ENCODE measurements around the gene CCND1.

CCND1 gene

DNA sequence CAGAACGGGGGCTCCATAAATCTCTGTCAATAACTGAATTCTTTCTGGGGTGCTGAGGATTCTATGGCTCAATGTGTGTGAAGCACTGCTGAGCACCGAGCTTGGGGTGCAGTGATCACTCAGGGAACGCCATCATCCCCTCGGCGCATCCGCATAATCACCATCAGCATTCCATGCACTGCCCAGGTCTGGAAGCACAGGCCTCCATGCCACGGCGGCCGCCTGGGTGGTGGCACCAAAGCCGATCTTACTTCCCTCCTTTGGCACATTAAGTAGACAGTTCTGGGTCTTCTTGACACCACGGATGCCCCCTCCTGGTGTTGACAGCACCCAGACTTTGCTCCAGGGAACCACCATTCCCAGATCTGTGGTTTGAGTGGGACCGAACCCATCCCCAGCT is 18.6 kb downstream of the CCND1 start:
- Histone ChIP-seq H3K9me3 (ENCODE audit: control insufficient read depth in 1 of 2, low read length in 2 of 2) (no peaks in the 10 kb centered on the region), H3K27ac (ENCODE audit: low read depth, low read length) (no peak overlapping the region), H3K27me3 (ENCODE audit: control insufficient read depth in 1 of 2, insufficient read depth in 2 of 2, low read length in 2 of 2) (no peaks in the 10 kb centered on the region), H3K9ac (ENCODE audit: low read depth in 1 of 2, low read length in 2 of 2) (no peak overlapping the region), H3K4me1 (ENCODE audit: control insufficient read depth in 1 of 2, insufficient read depth in 2 of 2, low read length in 2 of 2) (no peaks in the 10 kb centered on the region), H3K36me3 (ENCODE audit: control insufficient read depth in 1 of 2, insufficient read depth in 2 of 2, low read length in 2 of 2) (peaks cover 3 to 16% of the 10 kb centered on the region in 2 donors), H3K4me3 (ENCODE audit: low read depth in 1 of 2, low read length in 2 of 2) (no peak overlapping the region)

- Histone ChIP-seq H3K27me3 (ENCODE audit: control insufficient read depth in 1 of 2, insufficient read depth in 2 of 2, low read length in 2 of 2) (no peaks in the 10 kb centered on the region), H3K36me3 (ENCODE audit: control insufficient read depth in 1 of 2, insufficient read depth in 2 of 2, low read length in 2 of 2) (peaks cover 3 to 21% of the 10 kb centered on the region in 2 donors), H3K9ac (ENCODE audit: low read depth in 1 of 2, low read length in 2 of 2) (no peak overlapping the region), H3K9me3 (ENCODE audit: control insufficient read depth in 1 of 2, low read length in 2 of 2) (no peaks in the 10 kb centered on the region), H3K4me3 (ENCODE audit: low read depth in 1 of 2, low read length in 2 of 2) (no peak overlapping the region), H3K27ac (ENCODE audit: low read depth, low read length) (no peak overlapping the region), H3K4me1 (ENCODE audit: control insufficient read depth in 1 of 2, insufficient read depth in 2 of 2, low read length in 2 of 2) (no peaks in the 10 kb centered on the region)
These were observed 19.1 kb downstream of the CCND1 start for GRCh38 chr11:69660001-69660500.

GRCh38 chr11:69661413-69661715 is 20.4 kb downstream of the CCND1 start:
- Histone ChIP-seq H3K4me3 (ENCODE audit: low read depth in 1 of 2, low read length in 2 of 2) (no peak overlapping the region), H3K4me1 (ENCODE audit: control insufficient read depth in 1 of 2, insufficient read depth in 2 of 2, low read length in 2 of 2) (no peaks in the 10 kb centered on the region), H3K27ac (ENCODE audit: low read depth, low read length) (no peak overlapping the region), H3K9me3 (ENCODE audit: control insufficient read depth in 1 of 2, low read length in 2 of 2) (no peaks in the 10 kb centered on the region), H3K36me3 (ENCODE audit: control insufficient read depth in 1 of 2, insufficient read depth in 2 of 2, low read length in 2 of 2) (peaks cover 3 to 25% of the 10 kb centered on the region in 2 donors), H3K9ac (ENCODE audit: low read depth in 1 of 2, low read length in 2 of 2) (no peak overlapping the region), H3K27me3 (ENCODE audit: control insufficient read depth in 1 of 2, insufficient read depth in 2 of 2, low read length in 2 of 2) (no peaks in the 10 kb centered on the region)

DNA sequence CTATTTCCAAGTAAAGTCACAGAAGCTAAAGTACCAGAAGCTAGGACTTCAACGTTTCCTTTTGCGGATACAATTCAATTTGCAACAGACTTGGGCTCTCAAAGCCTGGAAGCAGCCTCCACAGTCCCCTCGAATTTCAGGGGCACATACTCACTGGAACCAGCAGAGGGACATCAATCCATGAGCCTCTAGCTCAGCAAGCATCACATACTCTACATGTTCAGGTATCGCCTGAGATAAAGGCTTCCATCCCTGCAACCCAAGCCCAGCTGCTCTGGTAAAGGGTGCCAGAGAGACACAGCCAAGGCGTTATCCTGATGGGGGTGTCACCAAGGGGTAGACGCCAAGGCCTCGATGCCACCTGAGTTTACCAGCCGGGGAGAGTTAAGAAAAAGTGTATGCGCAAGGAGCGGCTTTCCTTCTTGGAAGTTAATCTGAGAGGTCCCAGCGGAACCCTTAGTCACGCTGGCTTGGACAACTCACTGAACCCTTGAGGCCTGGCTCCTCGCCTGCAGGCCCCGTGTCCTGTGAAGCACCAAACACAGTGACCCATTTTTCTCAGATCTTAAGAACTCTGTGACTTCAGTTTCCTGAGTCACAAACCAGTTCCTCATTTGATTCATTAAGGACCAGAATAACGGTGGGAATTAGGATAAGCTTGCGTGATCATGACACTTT is 21.2 kb downstream of the CCND1 start:
- Histone ChIP-seq H3K4me1 (ENCODE audit: control insufficient read depth in 1 of 2, insufficient read depth in 2 of 2, low read length in 2 of 2) (no peaks in the 10 kb centered on the region), H3K9me3 (ENCODE audit: control insufficient read depth in 1 of 2, low read length in 2 of 2) (no peaks in the 10 kb centered on the region), H3K9ac (ENCODE audit: low read depth in 1 of 2, low read length in 2 of 2) (no peak overlapping the region), H3K4me3 (ENCODE audit: low read depth in 1 of 2, low read length in 2 of 2) (no peak overlapping the region), H3K27me3 (ENCODE audit: control insufficient read depth in 1 of 2, insufficient read depth in 2 of 2, low read length in 2 of 2) (no peaks in the 10 kb centered on the region), H3K36me3 (ENCODE audit: control insufficient read depth in 1 of 2, insufficient read depth in 2 of 2, low read length in 2 of 2) (peaks cover 6 to 33% of the 10 kb centered on the region in 2 donors), H3K27ac (ENCODE audit: low read depth, low read length) (no peak overlapping the region)

- H3K4me3 ChIP-seq (ENCODE audit: low read depth in 1 of 2, low read length in 2 of 2), result no peak overlapping the region
- H3K36me3 ChIP-seq (ENCODE audit: control insufficient read depth in 1 of 2, insufficient read depth in 2 of 2, low read length in 2 of 2), result peaks cover 6 to 40% of the 10 kb centered on the region in 2 donors
- no peak overlapping the region for H3K9ac ChIP-seq (ENCODE audit: low read depth in 1 of 2, low read length in 2 of 2)
- H3K27me3 ChIP-seq (ENCODE audit: control insufficient read depth in 1 of 2, insufficient read depth in 2 of 2, low read length in 2 of 2), result no peaks in the 10 kb centered on the region
- H3K9me3 ChIP-seq (ENCODE audit: control insufficient read depth in 1 of 2, low read length in 2 of 2), result no peaks in the 10 kb centered on the region
- no peak overlapping the region for H3K27ac ChIP-seq (ENCODE audit: low read depth, low read length)
- H3K4me1 ChIP-seq (ENCODE audit: control insufficient read depth in 1 of 2, insufficient read depth in 2 of 2, low read length in 2 of 2), result peaks cover 0 to under 1% of the 10 kb centered on the region in 2 donors
These were observed 21.9 kb downstream of the CCND1 start for GRCh38 chr11:69662806-69663205.

- Histone ChIP-seq H3K4me1 (ENCODE audit: control insufficient read depth in 1 of 2, insufficient read depth in 2 of 2, low read length in 2 of 2) (peaks cover 0 to 6% of the 10 kb centered on the region in 2 donors), H3K9me3 (ENCODE audit: control insufficient read depth in 1 of 2, low read length in 2 of 2) (no peaks in the 10 kb centered on the region), H3K27ac (ENCODE audit: low read depth, low read length) (no peak overlapping the region), H3K36me3 (ENCODE audit: control insufficient read depth in 1 of 2, insufficient read depth in 2 of 2, low read length in 2 of 2) (peaks cover 6 to 45% of the 10 kb centered on the region in 2 donors), H3K27me3 (ENCODE audit: control insufficient read depth in 1 of 2, insufficient read depth in 2 of 2, low read length in 2 of 2) (no peaks in the 10 kb centered on the region), H3K4me3 (ENCODE audit: low read depth in 1 of 2, low read length in 2 of 2) (no peak overlapping the region), H3K9ac (ENCODE audit: low read depth in 1 of 2, low read length in 2 of 2) (no peak overlapping the region)
These were observed 22.4 kb downstream of the CCND1 start for GRCh38 chr11:69663326-69663725.

- H3K4me1 ChIP-seq (ENCODE audit: control insufficient read depth in 1 of 2, insufficient read depth in 2 of 2, low read length in 2 of 2), result peaks cover 0 to 7% of the 10 kb centered on the region in 2 donors
- peaks cover 9 to 50% of the 10 kb centered on the region in 2 donors for H3K36me3 ChIP-seq (ENCODE audit: control insufficient read depth in 1 of 2, insufficient read depth in 2 of 2, low read length in 2 of 2)
- no peak overlapping the region for H3K9ac ChIP-seq (ENCODE audit: low read depth in 1 of 2, low read length in 2 of 2)
- no peak overlapping the region for H3K4me3 ChIP-seq (ENCODE audit: low read depth in 1 of 2, low read length in 2 of 2)
- no peak overlapping the region for H3K27ac ChIP-seq (ENCODE audit: low read depth, low read length)
- no peaks in the 10 kb centered on the region for H3K9me3 ChIP-seq (ENCODE audit: control insufficient read depth in 1 of 2, low read length in 2 of 2)
- H3K27me3 ChIP-seq (ENCODE audit: control insufficient read depth in 1 of 2, insufficient read depth in 2 of 2, low read length in 2 of 2), result no peaks in the 10 kb centered on the region
These were observed 23.3 kb downstream of the CCND1 start for GRCh38 chr11:69664103-69664775.

DNA sequence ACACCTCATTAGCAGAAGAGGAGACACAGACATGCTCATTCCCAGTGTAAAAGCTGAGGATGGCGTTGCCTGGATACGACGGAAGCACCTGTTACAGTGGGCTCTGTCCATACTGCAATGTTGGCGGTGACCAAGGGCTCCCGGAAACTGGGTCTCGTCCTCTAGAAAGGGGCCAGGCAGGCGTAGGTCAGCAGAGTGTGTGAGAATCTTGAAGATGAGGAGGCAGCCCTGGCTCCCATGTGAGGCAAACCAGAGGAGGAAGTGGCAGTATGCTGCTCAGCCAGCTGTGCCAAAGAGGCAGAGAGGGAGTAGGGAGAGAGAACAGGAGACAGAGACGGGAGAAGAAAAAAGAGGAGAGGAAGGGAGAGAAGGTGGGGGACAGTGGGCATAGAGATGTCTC is 23.9 kb downstream of the CCND1 start:
- Histone ChIP-seq H3K27me3 (ENCODE audit: control insufficient read depth in 1 of 2, insufficient read depth in 2 of 2, low read length in 2 of 2) (no peaks in the 10 kb centered on the region), H3K9me3 (ENCODE audit: control insufficient read depth in 1 of 2, low read length in 2 of 2) (no peaks in the 10 kb centered on the region), H3K36me3 (ENCODE audit: control insufficient read depth in 1 of 2, insufficient read depth in 2 of 2, low read length in 2 of 2) (peaks cover 10 to 56% of the 10 kb centered on the region in 2 donors), H3K9ac (ENCODE audit: low read depth in 1 of 2, low read length in 2 of 2) (no peak overlapping the region), H3K4me3 (ENCODE audit: low read depth in 1 of 2, low read length in 2 of 2) (no peak overlapping the region), H3K4me1 (ENCODE audit: control insufficient read depth in 1 of 2, insufficient read depth in 2 of 2, low read length in 2 of 2) (peaks cover 0 to 7% of the 10 kb centered on the region in 2 donors), H3K27ac (ENCODE audit: low read depth, low read length) (no peak overlapping the region)

- H3K9me3 ChIP-seq (ENCODE audit: control insufficient read depth in 1 of 2, low read length in 2 of 2), result no peaks in the 10 kb centered on the region
- H3K36me3 ChIP-seq (ENCODE audit: control insufficient read depth in 1 of 2, insufficient read depth in 2 of 2, low read length in 2 of 2), result peaks cover 10 to 60% of the 10 kb centered on the region in 2 donors
- no peak overlapping the region for H3K4me3 ChIP-seq (ENCODE audit: low read depth in 1 of 2, low read length in 2 of 2)
- no peak overlapping the region for H3K9ac ChIP-seq (ENCODE audit: low read depth in 1 of 2, low read length in 2 of 2)
- peaks cover 3 to 7% of the 10 kb centered on the region in 2 donors for H3K4me1 ChIP-seq (ENCODE audit: control insufficient read depth in 1 of 2, insufficient read depth in 2 of 2, low read length in 2 of 2)
- no peaks in the 10 kb centered on the region for H3K27me3 ChIP-seq (ENCODE audit: control insufficient read depth in 1 of 2, insufficient read depth in 2 of 2, low read length in 2 of 2)
- no peak overlapping the region for H3K27ac ChIP-seq (ENCODE audit: low read depth, low read length)
These were observed 24.7 kb downstream of the CCND1 start for GRCh38 chr11:69665669-69666068.

DNA sequence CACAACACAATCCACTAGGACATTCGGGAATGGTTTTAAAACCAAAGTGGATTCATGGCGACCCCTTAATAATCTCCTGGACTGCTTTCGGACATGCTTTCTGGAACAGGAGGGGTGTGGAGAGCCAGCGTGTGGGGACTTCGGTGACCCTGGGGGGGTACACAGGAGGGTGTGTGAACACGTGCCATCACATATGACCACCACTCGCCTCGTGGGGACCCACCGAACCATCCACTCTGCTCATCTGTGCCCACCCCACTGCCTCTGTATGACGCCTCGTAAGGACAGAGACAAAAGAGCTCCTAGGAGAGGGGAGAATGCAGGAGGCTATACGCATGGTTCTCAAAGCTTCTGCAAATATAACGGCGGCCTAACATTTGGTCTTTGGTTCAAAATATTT is 25.3 kb downstream of the CCND1 start:
- H3K4me1 ChIP-seq (ENCODE audit: control insufficient read depth in 1 of 2, insufficient read depth in 2 of 2, low read length in 2 of 2), result peaks cover 3 to 7% of the 10 kb centered on the region in 2 donors
- H3K27me3 ChIP-seq (ENCODE audit: control insufficient read depth in 1 of 2, insufficient read depth in 2 of 2, low read length in 2 of 2), result no peaks in the 10 kb centered on the region
- no peak overlapping the region for H3K9ac ChIP-seq (ENCODE audit: low read depth in 1 of 2, low read length in 2 of 2)
- no peak overlapping the region for H3K4me3 ChIP-seq (ENCODE audit: low read depth in 1 of 2, low read length in 2 of 2)
- H3K36me3 ChIP-seq (ENCODE audit: control insufficient read depth in 1 of 2, insufficient read depth in 2 of 2, low read length in 2 of 2), result peaks cover 10 to 63% of the 10 kb centered on the region in 2 donors
- H3K9me3 ChIP-seq (ENCODE audit: control insufficient read depth in 1 of 2, low read length in 2 of 2), result no peaks in the 10 kb centered on the region
- H3K27ac ChIP-seq (ENCODE audit: low read depth, low read length), result no peak overlapping the region
